ENCODE measurements around the gene GGNBP2.

DNA sequence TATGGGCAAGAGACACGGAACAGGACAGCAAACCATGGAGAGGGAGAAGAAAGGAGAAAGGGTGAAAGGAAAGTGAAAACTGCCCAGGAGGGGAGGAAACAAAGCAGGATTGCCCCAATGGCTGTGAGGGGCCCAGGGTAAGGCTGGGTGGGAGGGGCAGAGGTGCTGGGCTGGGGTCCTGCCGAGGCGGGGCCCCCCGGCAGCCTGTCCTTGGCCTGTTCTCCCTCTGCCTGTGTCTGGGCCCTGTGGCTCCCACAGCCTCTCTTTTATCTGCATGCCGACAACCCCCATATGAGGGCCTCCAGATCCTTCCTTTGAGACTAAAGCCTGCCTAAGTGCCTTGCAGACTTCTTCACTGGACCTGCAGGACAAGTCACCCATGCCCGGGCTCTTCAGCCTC is 42.8 kb upstream of the GGNBP2 start:
- TF ChIP-seq, protein P1, sequence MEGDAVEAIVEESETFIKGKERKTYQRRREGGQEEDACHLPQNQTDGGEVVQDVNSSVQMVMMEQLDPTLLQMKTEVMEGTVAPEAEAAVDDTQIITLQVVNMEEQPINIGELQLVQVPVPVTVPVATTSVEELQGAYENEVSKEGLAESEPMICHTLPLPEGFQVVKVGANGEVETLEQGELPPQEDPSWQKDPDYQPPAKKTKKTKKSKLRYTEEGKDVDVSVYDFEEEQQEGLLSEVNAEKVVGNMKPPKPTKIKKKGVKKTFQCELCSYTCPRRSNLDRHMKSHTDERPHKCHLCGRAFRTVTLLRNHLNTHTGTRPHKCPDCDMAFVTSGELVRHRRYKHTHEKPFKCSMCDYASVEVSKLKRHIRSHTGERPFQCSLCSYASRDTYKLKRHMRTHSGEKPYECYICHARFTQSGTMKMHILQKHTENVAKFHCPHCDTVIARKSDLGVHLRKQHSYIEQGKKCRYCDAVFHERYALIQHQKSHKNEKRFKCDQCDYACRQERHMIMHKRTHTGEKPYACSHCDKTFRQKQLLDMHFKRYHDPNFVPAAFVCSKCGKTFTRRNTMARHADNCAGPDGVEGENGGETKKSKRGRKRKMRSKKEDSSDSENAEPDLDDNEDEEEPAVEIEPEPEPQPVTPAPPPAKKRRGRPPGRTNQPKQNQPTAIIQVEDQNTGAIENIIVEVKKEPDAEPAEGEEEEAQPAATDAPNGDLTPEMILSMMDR (IDR thresholded peaks at IDR 0.05; ENCODE audit: low read depth, low read length, poor library complexity, severe bottlenecking) = no peak
- TF ChIP-seq EZH2phosphoT487 (IDR thresholded peaks at IDR 0.05; ENCODE audit: borderline replicate concordance, low read length) = no peak

All from DOHH2 (cell line).